HepG2 (cell line): ENCODE measurements around the gene TBC1D4. TPM values are rescaled to one million over a fixed set of nuclear protein-coding genes. Genes with fewer than 3 reads are reported as not detected.

Source experiments
- ATAC-seq: fragments of 200-7000 bp; cut with Tn5 transposase; 3 replicates; pipeline ENCODE4 v1.9.1; 2020; ENCODE audit warnings: mild to moderate bottlenecking, moderate library complexity
- BruUV-seq: library from RNA; stranded (reverse); fragments of 400-500 nt; replicated peaks from 2 replicates; lab custom pipeline; 2021; lab: Mats Ljungman, UMichigan
- CTCF ChIA-PET: fragments of 300-600 bp; formaldehyde crosslinking; extraction: SDS; loops from one replicate; lab custom pipeline; 2021; ENCODE audit warnings: low total read pairs, inconsistent platforms, low intra/inter-chr PET ratio; lab: Yijun Ruan, JAX
- POLR2A ChIA-PET: fragments of 350-600 bp; sonication (Branson Sonifier 250); formaldehyde crosslinking; loops from one replicate; lab custom pipeline; 2020; ENCODE audit warnings: antibody characterized with exemption, inconsistent platforms; lab: Yijun Ruan, JAX
- DNase-seq: peaks from one replicate; pipeline ENCODE4 v3.0.0-alpha.2; 2015; ENCODE audit warnings: low spot score
- FAIRE-seq: peaks from 3 replicates; lab custom pipeline; 2011; peaks lifted over from hg19 to GRCh38; lab: Jason Lieb, UNC
- H2AFZ ChIP-seq: one replicate; pipeline ENCODE4 v1.6.1; 2011; ENCODE audit warnings: low read length, inconsistent platforms
- H3K27ac ChIP-seq: fragments of 300-600 bp; 3 replicates; pipeline ENCODE4 v1.8.0; 2011; ENCODE audit warnings: mixed run types, mild to moderate bottlenecking, mixed read lengths, low read length, inconsistent platforms; ENCODE audit not compliant: insufficient read depth; ENCODE audit errors: extremely low read length
- H3K27me3 ChIP-seq, 2 experiments: fragments of 200-600 bp in 1 of 2; 2 replicates in 1 of 2; 3 replicates in 1 of 2; pipeline versions ENCODE4 v1.6.0 to v1.8.0; 2011; ENCODE audit warnings: low read length in 2 of 2, mild to moderate bottlenecking in 2 of 2, moderate library complexity in 2 of 2, inconsistent platforms in 1 of 2; ENCODE audit not compliant: insufficient read depth in 2 of 2, control insufficient read depth in 1 of 2
- H3K36me3 ChIP-seq, 2 experiments: fragments of 200-600 bp in 1 of 2; replicated peaks in 1 of 2; 2 replicates in 1 of 2; 3 replicates in 1 of 2; pipeline versions ENCODE4 v1.5.1 to v1.8.0; 2011; ENCODE audit warnings: low read length in 2 of 2, inconsistent platforms in 1 of 2; ENCODE audit not compliant: insufficient read depth in 2 of 2, control insufficient read depth in 1 of 2
- H3K4me1 ChIP-seq: 2 replicates; pipeline ENCODE4 v1.5.1; 2012; ENCODE audit warnings: low read length, inconsistent platforms; ENCODE audit not compliant: insufficient read depth
- H3K4me2 ChIP-seq: 2 replicates; pipeline ENCODE4 v1.6.0; 2011; ENCODE audit warnings: low read depth, low read length, inconsistent platforms
- H3K4me3 ChIP-seq, 3 experiments: fragments of 200-600 bp in 1 of 3; sonication (generic), shearing (Covaris generic) in 1 of 3; replicated peaks in 1 of 3; 2 replicates each; pipeline ENCODE4 v1.5.1; 2011 to 2016; ENCODE audit warnings: low read length in 3 of 3, inconsistent platforms in 2 of 3, low read depth in 2 of 3, mild to moderate bottlenecking in 2 of 3, control low read depth in 1 of 3, mixed read lengths in 1 of 3; ENCODE audit not compliant: insufficient read depth in 1 of 3
- H3K79me2 ChIP-seq: one replicate; pipeline ENCODE4 v1.6.1; 2011; ENCODE audit warnings: low read length, inconsistent platforms; ENCODE audit not compliant: insufficient read depth
- H3K9ac ChIP-seq: 2 replicates; pipeline ENCODE4 v1.6.0; 2011; ENCODE audit warnings: mild to moderate bottlenecking, low read depth, low read length, inconsistent platforms; ENCODE audit not compliant: insufficient read depth
- H3K9me3 ChIP-seq: 2 replicates; pipeline ENCODE4 v1.5.1; 2012; ENCODE audit warnings: mild to moderate bottlenecking, low read length
- H4K20me1 ChIP-seq: 2 replicates; pipeline ENCODE4 v1.6.0; 2011; ENCODE audit warnings: inconsistent platforms, mild to moderate bottlenecking, low read length, moderate library complexity; ENCODE audit not compliant: insufficient read depth
- KLF13 ChIP-seq: sonication (generic); formaldehyde crosslinking; IDR thresholded peaks from 2 replicates; pipeline ENCODE4 v1.4.0; 2020; ENCODE audit warnings: mild to moderate bottlenecking, missing genetic modification reagents
- MAFF ChIP-seq: IDR thresholded peaks from 2 replicates; pipeline ENCODE4 v1.6.1; 2011; ENCODE audit warnings: low read depth, low read length, improper control_type of control experiment
- MAFK ChIP-seq, 2 experiments: IDR thresholded peaks in 1 of 2; conservative IDR thresholded peaks in 1 of 2; 2 replicates each; pipeline ENCODE4 v1.6.1; 2011; ENCODE audit warnings: improper control_type of control experiment in 2 of 2, low read length in 2 of 2
- MBD4 ChIP-seq: IDR thresholded peaks from 2 replicates; pipeline ENCODE4 v1.6.1; 2012; ENCODE audit warnings: low read length, inconsistent platforms, borderline replicate concordance
- PHF5A ChIP-seq: IDR thresholded peaks from one replicate; pipeline ENCODE4 v1.6.1; 2018; ENCODE audit warnings: low read depth, missing genetic modification reagents; ENCODE audit not compliant: unreplicated experiment
- ZNF12 ChIP-seq: sonication (generic); formaldehyde crosslinking; IDR thresholded peaks from 2 replicates; pipeline ENCODE4 v1.5.0; 2020; ENCODE audit warnings: missing genetic modification reagents
- in situ Hi-C: cut with HindIII; loops from 2 replicates; pipeline ENCODE4 v1.10.0; 2017; ENCODE audit warnings: low pct_unique_long_range_greater_than_20kb; ENCODE audit not compliant: extremely low pct_ligation_motif_present
- intact Hi-C: fragments of 100-400 bp; cut with micrococcal nuclease; formaldehyde crosslinking; loops from one replicate; pipeline ENCODE4 v1.10.0; 2022; ENCODE audit not compliant: unreplicated experiment
- polyA plus RNA-seq, 8 experiments: library from polyadenylated mRNA; depleted of rRNA in 3 of 8; stranded (reverse) in 7 of 8; unstranded in 1 of 8; fragments of >200 nt; fragmentation: Illumina TruSeq in 4 of 8; extraction: Trizol in 4 of 8; gene quantifications; 2 replicates each; pipeline versions ENCODE4 v1.2.1 to v1.2.3, GENCODE V29; 2011 to 2016; ENCODE audit warnings: low read depth in 4 of 8, missing spikeins in 1 of 8, mixed read lengths in 1 of 8; ENCODE audit not compliant: insufficient read depth in 1 of 8
- total RNA-seq, 5 experiments: library from RNA; depleted of rRNA; stranded (reverse); fragments of >200 nt; fragmentation: Illumina TruSeq; extraction: Trizol; gene quantifications; 2 replicates each; pipeline ENCODE4 v1.2.3, GENCODE V29; 2016; ENCODE audit warnings: low read depth in 1 of 5
- TF ChIP-seq, protein P1 (sequence below): sonication (generic); formaldehyde crosslinking; IDR thresholded peaks from 2 replicates; pipeline ENCODE4 v1.5.0; 2020; ENCODE audit warnings: missing genetic modification reagents

Gene TBC1D4
- total and polyA plus RNA-seq, 2 of the 13 experiments (the other 11 are each of a cell fraction or from before 2014, with no cell fraction given), result 35.9 to 64.4 TPM

DNA sequence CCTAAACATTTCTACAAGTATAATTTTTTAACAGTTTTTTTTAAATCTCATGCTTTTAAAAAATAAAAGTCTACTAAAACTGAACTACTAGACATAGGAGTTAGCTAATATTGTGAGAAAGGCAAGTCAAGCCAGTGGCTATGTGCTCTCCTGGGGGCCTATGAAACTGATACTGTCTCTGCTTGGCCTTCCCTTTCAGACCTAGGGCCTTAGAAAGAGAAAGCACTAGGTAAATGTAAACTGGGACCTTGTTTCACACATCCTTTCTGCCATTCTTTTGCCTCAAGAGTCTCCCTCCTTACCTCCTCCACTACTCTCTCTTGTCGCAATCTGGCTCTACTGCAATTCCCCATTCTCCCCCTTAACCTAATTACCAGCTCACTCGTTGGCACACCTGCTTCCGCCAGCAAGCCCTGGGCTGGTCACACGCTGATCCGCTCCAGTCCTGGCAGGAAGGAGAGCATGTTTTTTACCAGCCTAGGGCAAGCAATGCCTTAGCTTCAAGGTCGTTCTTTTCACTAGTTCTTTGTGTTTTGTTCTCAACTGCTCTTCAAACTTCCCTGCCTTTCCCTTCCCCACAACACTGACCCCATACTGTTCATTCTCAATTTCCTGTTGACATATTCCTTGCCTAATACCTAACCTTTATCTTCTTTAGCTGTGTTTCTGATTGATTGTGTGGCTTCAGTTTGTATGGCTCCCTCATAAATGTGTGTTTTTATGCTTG, 23.1 kb downstream of the TBC1D4 start (continued):
- TF ChIP-seq, protein P1, sequence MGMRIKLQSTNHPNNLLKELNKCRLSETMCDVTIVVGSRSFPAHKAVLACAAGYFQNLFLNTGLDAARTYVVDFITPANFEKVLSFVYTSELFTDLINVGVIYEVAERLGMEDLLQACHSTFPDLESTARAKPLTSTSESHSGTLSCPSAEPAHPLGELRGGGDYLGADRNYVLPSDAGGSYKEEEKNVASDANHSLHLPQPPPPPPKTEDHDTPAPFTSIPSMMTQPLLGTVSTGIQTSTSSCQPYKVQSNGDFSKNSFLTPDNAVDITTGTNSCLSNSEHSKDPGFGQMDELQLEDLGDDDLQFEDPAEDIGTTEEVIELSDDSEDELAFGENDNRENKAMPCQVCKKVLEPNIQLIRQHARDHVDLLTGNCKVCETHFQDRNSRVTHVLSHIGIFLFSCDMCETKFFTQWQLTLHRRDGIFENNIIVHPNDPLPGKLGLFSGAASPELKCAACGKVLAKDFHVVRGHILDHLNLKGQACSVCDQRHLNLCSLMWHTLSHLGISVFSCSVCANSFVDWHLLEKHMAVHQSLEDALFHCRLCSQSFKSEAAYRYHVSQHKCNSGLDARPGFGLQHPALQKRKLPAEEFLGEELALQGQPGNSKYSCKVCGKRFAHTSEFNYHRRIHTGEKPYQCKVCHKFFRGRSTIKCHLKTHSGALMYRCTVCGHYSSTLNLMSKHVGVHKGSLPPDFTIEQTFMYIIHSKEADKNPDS, result peak; percentile 73; the same call in 1 of the 2 replicates
- no peak for TF ChIP-seq KLF13 (CRISPR knock-in tag)

DNA sequence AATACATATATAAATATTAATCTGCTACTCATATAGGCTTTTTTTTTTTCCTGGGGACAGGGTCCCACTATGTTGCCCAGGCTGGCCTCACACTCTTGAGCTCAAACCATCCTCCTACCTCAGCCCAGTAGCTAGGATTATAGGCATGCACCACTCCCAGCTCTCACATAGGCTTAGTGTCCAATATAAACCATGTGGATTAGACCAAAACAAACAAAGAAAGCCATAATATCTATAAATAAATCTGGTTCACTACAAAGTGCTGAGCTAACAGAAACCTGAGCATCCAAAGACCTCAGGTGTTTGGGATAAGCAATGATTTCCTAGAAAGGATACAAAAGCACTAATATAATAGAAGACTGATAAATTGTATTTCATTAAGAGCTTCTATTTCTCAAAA, 26.0 kb downstream of the TBC1D4 start:
- no peak for FAIRE-seq
- H3K36me3 ChIP-seq, result peaks cover 0 to 10% of the 10 kb centered on the region in 2 experiments; a peak in 3 of 5 replicates
- no peak overlapping the region for H3K4me2 ChIP-seq
- H3K9ac ChIP-seq, result no peak overlapping the region
- no peak overlapping the region for H3K27ac ChIP-seq
- CTCF ChIA-PET, result no interaction called here
- BruUV-seq, result no TSS peak
- H3K4me3 ChIP-seq, result no peak overlapping the region
- in situ Hi-C loops (no loop called here), intact Hi-C loops (no loop called here)
- H3K9me3 ChIP-seq, result no peaks in the 10 kb centered on the region
- H4K20me1 ChIP-seq, result no peaks in the 10 kb centered on the region
- POLR2A ChIA-PET, result no interaction called here
- TF ChIP-seq PHF5A (CRISPR knock-in tag) (no peak), ZNF12 (no peak), MAFK (conservative IDR thresholded peaks at IDR 0.05 in 1 of 2, IDR thresholded peaks at IDR 0.05 in 1 of 2; ENCODE audit: low read length in 2 of 2) (peak; percentile 47 to 57), MAFF (peak; percentile 39; the same call in 1 of the 2 replicates), MBD4 (no peak)
- DNase-seq, result no peak
- H3K4me1 ChIP-seq, result peaks cover 78% of the 10 kb centered on the region
- no peaks in the 10 kb centered on the region for H3K27me3 ChIP-seq
- no peak for ATAC-seq
- peaks cover 85% of the 10 kb centered on the region for H3K79me2 ChIP-seq
- no peak overlapping the region for H2AFZ ChIP-seq
